NCI-H345 (cell line): ENCODE results near the gene TMUB2.

Experiments
- DNase-seq: peaks from one replicate; lab custom pipeline; 2025; lab: John Stamatoyannopoulos, UW

TMUB2 gene

GRCh38 chr17:44202756-44203155 is 16.0 kb downstream of the TMUB2 start:
- DNase-seq: no peak

- peak; percentile 42 for DNase-seq
Observed at GRCh38 chr17:44203731-44204440, 17.1 kb downstream of the TMUB2 start.

GRCh38 chr17:44204441-44204882 is 17.7 kb downstream of the TMUB2 start:
- no peak for DNase-seq

GRCh38 chr17:44205962-44206824 is 19.4 kb downstream of the TMUB2 start:
- no peak for DNase-seq

GRCh38 chr17:44206825-44207155 is 20.0 kb downstream of the TMUB2 start:
- DNase-seq: no peak

- no peak for DNase-seq
Observed at GRCh38 chr17:44207319-44207718, 20.5 kb downstream of the TMUB2 start.

GRCh38 chr17:44207743-44208142 is 21.0 kb downstream of the TMUB2 start:
- DNase-seq: no peak

DNA sequence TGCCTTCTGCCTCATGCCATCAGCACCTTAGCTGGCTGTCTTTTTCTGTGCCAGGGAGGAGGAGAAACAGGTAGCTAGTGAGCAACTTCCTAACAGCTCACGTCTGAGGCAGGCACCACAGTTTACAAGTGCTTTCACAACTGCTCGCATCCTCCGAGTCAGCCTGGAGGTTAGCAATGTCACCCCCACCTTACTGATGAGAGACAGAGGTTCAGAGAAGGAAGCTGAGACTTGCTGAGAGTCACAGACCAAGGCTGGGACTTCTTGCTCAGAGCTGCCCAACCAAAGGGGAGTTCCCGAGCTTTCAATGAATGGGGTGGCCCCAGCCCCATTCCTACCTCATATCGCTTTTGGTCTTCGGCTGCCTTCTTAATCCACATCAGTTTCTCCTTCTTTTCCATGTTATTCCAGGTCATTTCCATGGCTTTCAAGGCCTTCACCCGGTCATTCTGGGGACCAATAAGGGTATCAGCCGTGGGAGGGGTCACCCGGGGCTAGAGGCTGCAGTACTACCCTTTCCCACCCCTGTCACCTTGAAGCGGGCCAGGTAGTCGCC is 23.1 kb downstream of the TMUB2 start:
- no peak for DNase-seq

DNA sequence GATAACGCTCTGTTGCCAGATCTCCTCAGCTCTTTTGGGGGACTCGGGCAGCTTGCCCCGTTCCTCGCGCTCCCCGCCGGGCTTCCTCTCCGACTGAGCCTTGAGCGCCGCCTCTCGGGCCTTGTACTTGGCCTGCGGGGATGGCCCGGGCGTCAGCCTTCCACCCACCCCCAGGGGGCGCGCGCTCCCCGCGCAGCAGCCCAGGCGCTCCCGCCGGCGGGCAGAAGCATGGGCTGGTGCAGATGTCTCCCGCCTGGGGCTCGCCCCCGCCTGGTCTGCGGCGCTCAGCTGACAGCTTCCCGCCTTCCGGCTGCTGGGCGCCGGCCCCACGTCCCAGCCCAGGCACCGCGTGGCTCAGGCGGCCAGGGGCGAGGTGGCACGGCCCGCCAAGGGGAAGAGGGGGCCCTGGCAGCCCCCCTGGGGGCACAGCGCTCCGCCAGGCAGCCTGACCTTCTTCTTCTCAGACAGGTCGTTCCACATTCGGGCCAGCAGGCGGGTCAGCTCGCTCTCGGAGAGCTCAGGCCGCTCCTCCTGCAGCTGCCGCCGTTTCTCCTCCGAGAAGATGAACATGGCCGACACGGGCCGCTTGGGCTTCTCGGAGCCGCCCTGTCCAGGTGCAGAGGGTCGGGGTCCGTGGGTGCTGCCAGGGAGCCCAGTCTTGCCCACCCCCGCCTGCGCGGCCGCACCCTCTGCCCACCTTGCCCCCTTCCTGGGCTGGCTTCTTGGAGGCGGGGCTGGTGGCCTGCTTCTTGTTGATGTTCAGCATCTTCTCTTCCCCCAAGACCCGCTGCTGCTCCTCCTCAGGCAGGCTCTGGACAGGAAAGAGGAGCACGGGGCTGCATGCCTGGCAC is 23.8 kb downstream of the TMUB2 start:
- no peak for DNase-seq

DNA sequence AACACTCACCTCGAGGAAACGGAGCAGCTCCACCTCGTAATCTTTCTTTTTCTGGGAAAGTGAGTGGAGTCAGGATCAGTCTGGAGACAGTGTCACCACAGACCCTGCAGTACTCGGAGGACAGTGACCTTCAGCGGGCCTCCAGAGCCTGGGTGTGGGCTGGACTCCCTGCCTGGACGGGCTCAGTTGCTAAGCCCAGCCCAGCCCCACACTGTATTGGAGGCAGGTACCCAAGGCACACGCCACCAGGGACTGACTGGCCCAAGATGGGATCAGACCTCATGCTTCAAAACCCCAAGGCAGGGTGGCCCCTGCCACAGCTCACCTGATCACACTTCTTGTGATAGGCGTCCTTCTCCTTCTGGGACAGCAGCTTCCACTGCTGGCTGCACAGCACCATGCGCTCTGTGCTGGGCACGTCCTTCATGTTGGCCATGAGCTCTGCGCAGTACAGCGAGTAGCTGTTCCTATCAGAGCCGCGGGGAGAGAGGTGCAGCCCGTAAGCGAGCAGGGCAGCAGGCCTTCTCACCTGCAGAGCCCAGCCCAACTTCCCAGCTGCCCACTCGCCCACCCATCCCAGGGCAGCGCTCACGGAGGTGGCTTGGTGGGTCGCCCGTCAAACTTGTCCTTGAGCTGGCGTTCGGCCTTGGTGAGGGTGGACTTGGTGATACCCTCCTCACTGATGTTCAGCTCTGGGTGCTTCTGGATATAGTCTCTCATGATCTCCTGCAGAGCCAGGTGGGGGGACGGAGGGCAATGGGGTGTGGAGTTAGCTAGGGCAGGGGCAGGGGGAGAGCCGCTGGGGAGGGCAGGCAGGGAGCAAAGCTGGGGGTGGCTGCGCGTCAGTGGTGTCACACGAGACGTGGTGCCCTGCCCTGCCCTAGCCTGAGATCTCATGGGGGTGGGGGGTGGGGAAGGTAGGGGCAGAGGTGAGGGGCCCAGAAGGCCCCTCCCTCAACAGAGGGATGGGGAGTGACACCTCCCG is 24.8 kb downstream of the TMUB2 start:
- no peak for DNase-seq

GRCh38 chr17:44212507-44213402 is 26.0 kb downstream of the TMUB2 start:
- no peak for DNase-seq

GRCh38 chr17:44213403-44214229 is 26.8 kb downstream of the TMUB2 start:
- DNase-seq: no peak

DNA sequence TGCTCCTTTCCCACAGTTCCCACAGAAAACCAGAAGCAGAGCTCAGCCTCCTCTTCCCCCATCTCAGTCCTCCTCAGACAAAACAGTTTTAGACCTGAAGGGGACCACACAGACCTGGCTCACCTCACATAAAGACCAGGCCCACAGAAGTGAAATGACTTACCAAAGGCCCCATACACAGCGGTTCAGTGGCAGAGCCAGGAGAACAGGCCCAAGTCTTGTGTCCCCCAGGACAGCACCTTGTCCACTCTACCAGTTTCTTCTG is 27.4 kb downstream of the TMUB2 start:
- DNase-seq: no peak

GRCh38 chr17:44214896-44215295 is 28.1 kb downstream of the TMUB2 start:
- no peak for DNase-seq

DNA sequence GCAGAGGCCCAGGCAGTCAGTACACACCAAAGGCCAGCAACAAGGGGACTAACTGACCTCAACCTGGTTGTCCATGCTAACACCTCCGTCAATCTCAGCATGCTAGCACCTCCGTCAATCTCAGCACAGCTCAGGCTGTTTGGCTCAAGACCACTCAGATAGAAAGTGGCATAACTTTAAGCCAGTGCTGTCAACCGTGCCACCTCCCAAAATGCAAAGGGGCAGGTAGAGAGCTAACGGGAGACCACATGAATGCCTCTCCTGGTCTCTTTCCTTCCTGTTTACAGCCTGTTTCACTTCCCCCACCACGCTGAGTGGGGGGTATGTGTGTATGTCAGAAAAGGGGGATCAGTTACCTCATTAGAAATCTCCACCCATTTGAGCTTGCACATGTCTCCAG is 29.4 kb downstream of the TMUB2 start:
- DNase-seq: no peak

GRCh38 chr17:44216694-44217093 is 29.9 kb downstream of the TMUB2 start:
- no peak for DNase-seq

DNA sequence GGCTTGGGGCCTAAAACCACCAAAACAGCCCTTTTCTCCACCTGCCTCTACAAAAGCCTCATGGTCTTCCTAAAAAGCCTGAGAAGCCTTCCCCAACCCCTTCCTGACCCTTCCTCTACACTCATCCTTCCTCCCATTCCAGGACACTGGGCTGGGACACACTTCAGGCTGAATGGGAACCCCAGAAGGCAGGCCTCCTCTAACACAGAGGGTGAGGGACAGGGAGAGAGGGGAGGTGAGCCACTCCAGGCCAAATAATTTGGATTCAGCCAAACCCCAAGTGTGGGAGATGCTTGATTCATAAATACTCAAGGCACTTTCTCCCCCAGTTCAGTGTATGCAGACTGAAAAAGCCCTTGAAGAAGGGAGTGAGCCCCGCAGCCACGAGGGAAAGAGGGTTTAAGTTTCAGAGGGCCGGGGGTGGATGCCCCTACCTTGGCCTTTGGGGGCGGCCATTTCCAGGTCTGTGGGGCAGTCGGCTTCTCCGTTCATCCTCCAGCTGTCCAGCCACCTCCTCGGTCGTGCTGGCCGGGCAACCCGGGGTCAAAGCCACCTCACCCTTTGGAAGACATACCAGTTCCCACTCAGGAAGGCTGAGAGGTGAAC is 31.1 kb downstream of the TMUB2 start:
- no peak for DNase-seq

DNA sequence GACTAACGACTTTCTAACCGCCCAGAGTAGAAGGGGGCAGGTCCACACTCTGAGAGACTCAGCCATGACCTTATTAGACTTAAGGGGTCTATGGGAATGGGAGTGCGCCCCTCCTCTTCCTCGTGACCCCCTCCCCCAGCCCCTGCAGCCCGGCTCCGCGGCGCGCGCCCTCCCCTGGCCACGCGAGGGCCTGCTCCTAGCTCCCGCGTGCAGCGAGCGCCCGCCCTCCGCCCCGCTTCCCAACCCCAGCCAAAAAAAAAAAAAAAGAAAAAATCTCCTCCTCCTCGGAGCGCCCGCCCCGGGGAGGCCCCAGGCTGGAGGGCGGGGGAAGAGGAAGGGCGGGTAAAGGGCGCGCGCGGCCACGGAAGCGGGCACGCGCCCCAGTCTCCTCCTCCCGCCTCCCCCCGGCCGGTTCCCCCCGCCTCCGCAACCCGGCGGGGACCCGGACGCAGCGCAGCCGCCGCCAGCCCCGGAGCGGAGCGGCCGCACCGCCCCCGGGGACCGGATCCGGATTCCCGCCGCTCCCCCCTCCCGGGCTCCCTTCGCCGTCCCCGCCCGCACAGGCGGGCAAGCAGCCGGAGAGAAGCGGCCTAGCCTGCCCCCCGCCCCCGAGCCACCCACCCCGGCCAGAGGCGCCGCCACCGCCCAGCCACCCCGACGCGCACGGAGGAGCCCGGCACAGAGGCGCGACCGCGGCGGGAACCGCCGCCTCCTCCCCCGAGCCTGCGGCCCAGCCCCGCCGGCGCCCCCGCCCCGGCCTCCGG is 31.8 kb downstream of the TMUB2 start:
- DNase-seq: peak; percentile 93
